H1 (cell line): ENCODE measurements around the gene POLR2L.

ENCODE experiments used
- CEBPB ChIP-seq: IDR thresholded peaks from 2 replicates; pipeline ENCODE4 v1.6.1; 2012; ENCODE audit warnings: low read depth, low read length
- EP300 ChIP-seq, 2 experiments: IDR thresholded peaks; 1 replicate in 1 of 2; 2 replicates in 1 of 2; pipeline ENCODE4 v1.6.1; 2011 to 2012; ENCODE audit warnings: low read depth in 2 of 2, low read length in 2 of 2, mild to moderate bottlenecking in 2 of 2, borderline replicate concordance in 1 of 2, inconsistent platforms in 1 of 2, moderate library complexity in 1 of 2
- EZH2 ChIP-seq: fragments of 200-600 bp; sonication (generic); IDR thresholded peaks from 2 replicates; pipeline ENCODE4 v1.7.1; 2012; ENCODE audit warnings: low read depth, mild to moderate bottlenecking, moderate library complexity, low read length, inconsistent platforms; ENCODE audit not compliant: severe bottlenecking
- KDM1A ChIP-seq: fragments of 200-600, 300-600 bp; sonication (generic); IDR thresholded peaks from 2 replicates; pipeline ENCODE4 v1.7.1; 2016; ENCODE audit warnings: mild to moderate bottlenecking, low read length, borderline replicate concordance
- POLR2A ChIP-seq, 2 experiments: IDR thresholded peaks; 1 replicate in 1 of 2; 2 replicates in 1 of 2; pipeline ENCODE4 v1.6.1; 2011; ENCODE audit warnings: low read depth in 2 of 2, low read length in 2 of 2, mild to moderate bottlenecking in 2 of 2; ENCODE audit errors: control extremely low read depth in 1 of 2
- RAD21 ChIP-seq, 2 experiments: IDR thresholded peaks in 1 of 2; conservative IDR thresholded peaks in 1 of 2; 2 replicates each; pipeline ENCODE4 v1.6.1; 2011; ENCODE audit warnings: low read depth in 2 of 2, low read length in 2 of 2, improper control_type of control experiment in 1 of 2, inconsistent platforms in 1 of 2, mild to moderate bottlenecking in 1 of 2, moderate library complexity in 1 of 2
- RNF2 ChIP-seq: fragments of 200-900, 300-1000 bp; sonication (generic); IDR thresholded peaks from 2 replicates; pipeline ENCODE4 v1.7.1; 2016; ENCODE audit warnings: borderline replicate concordance, low read depth, mild to moderate bottlenecking, antibody characterized with exemption, low read length; ENCODE audit not compliant: poor library complexity, severe bottlenecking; ENCODE audit errors: missing control alignments
- RXRA ChIP-seq: IDR thresholded peaks from 2 replicates; pipeline ENCODE4 v1.6.1; 2011; ENCODE audit warnings: low read depth, mild to moderate bottlenecking, low read length, moderate library complexity; ENCODE audit not compliant: insufficient read depth
- SIX5 ChIP-seq: IDR thresholded peaks from 2 replicates; pipeline ENCODE4 v1.6.1; 2011; ENCODE audit warnings: mild to moderate bottlenecking, low read depth, low read length
- SP2 ChIP-seq: IDR thresholded peaks from 2 replicates; pipeline ENCODE4 v1.6.1; 2012; ENCODE audit warnings: mild to moderate bottlenecking, low read length, inconsistent platforms
- TAF7 ChIP-seq: optimal IDR thresholded peaks from 2 replicates; pipeline ENCODE3; 2011; ENCODE audit warnings: low read depth, mild to moderate bottlenecking, inconsistent platforms, low read length, moderate library complexity, borderline replicate concordance
- TF ChIP-seq, protein P1 (sequence below), 3 experiments: IDR thresholded peaks; 1 replicate in 2 of 3; 2 replicates in 1 of 3; pipeline versions ENCODE4 v1.5.1 to v1.6.1; 2011; ENCODE audit warnings: low read length in 3 of 3, mild to moderate bottlenecking in 3 of 3, inconsistent platforms in 2 of 3, low read depth in 1 of 3, moderate library complexity in 1 of 3; ENCODE audit not compliant: insufficient read depth in 1 of 3; ENCODE audit errors: control extremely low read depth in 1 of 3

DNA sequence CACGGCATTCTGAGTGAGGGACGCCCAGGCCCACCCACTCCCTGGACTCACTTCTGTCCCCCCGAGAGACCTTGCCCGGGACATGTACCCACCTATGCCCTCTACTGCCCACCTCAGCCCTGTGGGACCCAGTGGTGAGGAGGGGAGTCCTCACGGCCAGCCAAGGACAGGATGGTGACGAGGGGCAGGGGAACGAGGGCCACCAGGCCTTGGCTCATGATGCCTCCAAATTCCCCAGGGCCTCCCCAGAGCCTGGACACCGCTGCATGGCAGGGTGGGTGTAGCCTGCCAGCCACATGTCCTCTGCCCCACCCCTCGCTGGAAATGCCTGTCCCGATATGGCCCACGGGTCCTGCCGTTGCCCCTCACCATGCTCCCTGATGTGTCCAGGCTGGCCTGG lies 26.5 kb upstream of the POLR2L start:
- TF ChIP-seq, protein P1, sequence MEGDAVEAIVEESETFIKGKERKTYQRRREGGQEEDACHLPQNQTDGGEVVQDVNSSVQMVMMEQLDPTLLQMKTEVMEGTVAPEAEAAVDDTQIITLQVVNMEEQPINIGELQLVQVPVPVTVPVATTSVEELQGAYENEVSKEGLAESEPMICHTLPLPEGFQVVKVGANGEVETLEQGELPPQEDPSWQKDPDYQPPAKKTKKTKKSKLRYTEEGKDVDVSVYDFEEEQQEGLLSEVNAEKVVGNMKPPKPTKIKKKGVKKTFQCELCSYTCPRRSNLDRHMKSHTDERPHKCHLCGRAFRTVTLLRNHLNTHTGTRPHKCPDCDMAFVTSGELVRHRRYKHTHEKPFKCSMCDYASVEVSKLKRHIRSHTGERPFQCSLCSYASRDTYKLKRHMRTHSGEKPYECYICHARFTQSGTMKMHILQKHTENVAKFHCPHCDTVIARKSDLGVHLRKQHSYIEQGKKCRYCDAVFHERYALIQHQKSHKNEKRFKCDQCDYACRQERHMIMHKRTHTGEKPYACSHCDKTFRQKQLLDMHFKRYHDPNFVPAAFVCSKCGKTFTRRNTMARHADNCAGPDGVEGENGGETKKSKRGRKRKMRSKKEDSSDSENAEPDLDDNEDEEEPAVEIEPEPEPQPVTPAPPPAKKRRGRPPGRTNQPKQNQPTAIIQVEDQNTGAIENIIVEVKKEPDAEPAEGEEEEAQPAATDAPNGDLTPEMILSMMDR (IDR thresholded peaks at IDR 0.05; ENCODE audit: control extremely low read depth in 1 of 3, insufficient read depth in 1 of 3, low read depth in 1 of 3, low read length in 3 of 3): no peak
- no peak for TF ChIP-seq TAF7
- TF ChIP-seq EZH2: no peak
- no peak for TF ChIP-seq POLR2A (IDR thresholded peaks at IDR 0.05; ENCODE audit: control extremely low read depth in 1 of 2, low read depth in 2 of 2, low read length in 2 of 2)
- no peak for TF ChIP-seq CEBPB
- TF ChIP-seq SP2: no peak
- TF ChIP-seq EP300 (IDR thresholded peaks at IDR 0.05; ENCODE audit: borderline replicate concordance in 1 of 2, low read depth in 2 of 2, low read length in 2 of 2): no peak
- no peak for TF ChIP-seq RAD21 (IDR thresholded peaks at IDR 0.05 in 1 of 2, conservative IDR thresholded peaks at IDR 0.05 in 1 of 2; ENCODE audit: low read depth in 2 of 2, low read length in 2 of 2)
- TF ChIP-seq SIX5: no peak
- no peak for TF ChIP-seq RNF2
- TF ChIP-seq KDM1A: no peak
- TF ChIP-seq RXRA: no peak
